ENCODE data around the gene RUFY4.

RUFY4 gene

GRCh38 chr2:218074031-218074430 lies 5.0 kb downstream of the RUFY4 start:
- Mint-ChIP-seq H3K27ac (no peak overlapping the region), H3K9me3 (no peaks in the 10 kb centered on the region), H3K4me3 (no peak overlapping the region), H3K27me3 (peaks cover under 1 to 48% of the 10 kb centered on the region in 2 donors), H3K4me1 (ENCODE audit: low read depth in 2 of 2) (peaks cover 0 to 5% of the 10 kb centered on the region in 2 donors), H3K36me3 (ENCODE audit: insufficient read depth) (peaks cover 2% of the 10 kb centered on the region)
- ATAC-seq (replicated peaks) (peak; percentile 32), DNase-seq (no peak)

DNA sequence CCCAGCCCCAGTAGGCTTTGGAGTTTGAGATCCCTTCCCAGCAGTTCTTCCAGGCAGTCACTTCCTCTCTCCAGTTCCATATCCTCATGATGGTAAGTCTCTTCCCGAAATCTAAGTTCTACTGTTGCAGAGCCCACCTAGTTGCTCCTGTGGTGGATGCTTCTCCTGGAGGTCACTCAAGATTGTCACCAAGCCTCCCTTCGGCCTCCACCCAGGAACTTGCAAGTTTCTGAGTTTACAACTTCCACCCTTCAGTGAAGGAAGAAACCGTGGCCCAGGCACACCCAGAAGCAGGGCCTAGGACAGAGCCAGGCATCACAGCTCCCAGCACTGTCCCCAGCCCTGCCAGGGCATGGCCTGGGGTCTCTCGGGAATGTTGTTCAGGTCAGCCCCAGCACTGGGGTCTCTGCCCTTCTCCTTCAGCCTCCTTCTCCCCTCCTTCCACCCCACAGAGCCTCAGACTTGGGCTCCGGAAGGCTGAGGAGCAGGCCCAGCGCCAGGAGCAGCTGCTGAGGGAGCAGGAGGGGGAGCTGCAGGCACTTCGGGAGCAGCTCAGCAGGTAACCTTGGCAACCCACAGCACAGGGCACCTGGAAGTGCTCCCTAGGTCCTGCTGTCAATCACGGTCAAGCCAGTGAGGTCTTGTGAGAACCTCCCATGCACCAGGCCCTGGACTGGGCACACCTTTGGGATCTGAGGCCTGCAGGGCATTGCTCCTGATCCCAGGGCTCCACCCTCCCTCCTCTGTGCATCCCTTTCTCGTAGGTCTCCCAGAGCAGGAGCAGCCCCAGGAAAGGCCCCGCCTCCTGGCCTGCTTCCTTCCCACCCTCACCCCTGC lies 7.1 kb downstream of the RUFY4 start:
- DNase-seq (no peak), ATAC-seq (replicated peaks) (no peak)
- H3K36me3 Mint-ChIP-seq (ENCODE audit: insufficient read depth) = peaks cover 2% of the 10 kb centered on the region
- no peak overlapping the region for H3K4me3 Mint-ChIP-seq
- peaks cover 0 to 3% of the 10 kb centered on the region in 2 donors for H3K4me1 Mint-ChIP-seq (ENCODE audit: low read depth in 2 of 2)
- H3K27me3 Mint-ChIP-seq = peaks cover 9 to 56% of the 10 kb centered on the region in 2 donors
- no peaks in the 10 kb centered on the region for H3K9me3 Mint-ChIP-seq
- no peak overlapping the region for H3K27ac Mint-ChIP-seq

DNA sequence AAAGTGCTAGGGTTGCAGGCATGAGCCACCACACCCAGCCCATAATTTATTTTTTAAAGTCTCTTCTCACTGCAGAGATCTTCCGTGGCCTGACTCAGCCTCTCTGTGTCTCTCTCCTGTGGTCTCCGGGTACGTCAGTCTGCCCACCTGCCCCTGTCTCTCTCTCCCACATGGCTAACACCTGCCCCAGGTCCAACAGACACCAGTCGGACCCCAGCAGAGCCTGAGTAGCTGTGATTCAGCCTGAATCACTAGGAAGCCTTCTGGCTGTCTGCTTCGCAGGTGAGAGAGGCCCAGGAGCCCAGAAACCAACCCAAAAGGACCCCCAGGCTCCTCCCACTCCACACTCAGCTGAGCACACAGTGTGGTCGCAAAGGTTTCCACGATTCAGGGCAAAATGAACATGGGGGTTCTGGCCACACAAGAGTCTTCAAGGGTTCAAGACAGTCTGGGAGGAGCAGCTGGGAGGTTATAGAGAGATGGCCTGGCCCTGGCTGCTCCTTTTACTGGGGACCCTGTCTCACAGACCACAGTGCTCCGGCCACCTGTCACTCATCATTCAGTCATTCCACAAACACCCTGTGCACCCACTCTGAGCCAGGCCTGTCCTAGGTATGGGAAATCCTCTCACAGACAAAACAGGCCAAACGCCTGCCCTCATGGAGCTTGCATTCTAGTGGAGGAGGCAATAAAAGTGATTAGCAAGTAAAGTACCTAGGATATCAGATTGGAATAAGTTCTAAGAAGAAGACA lies 8.6 kb downstream of the RUFY4 start:
- no peaks in the 10 kb centered on the region for H3K9me3 Mint-ChIP-seq
- ATAC-seq (replicated peaks) = no peak
- H3K4me3 Mint-ChIP-seq = no peak overlapping the region

DNA sequence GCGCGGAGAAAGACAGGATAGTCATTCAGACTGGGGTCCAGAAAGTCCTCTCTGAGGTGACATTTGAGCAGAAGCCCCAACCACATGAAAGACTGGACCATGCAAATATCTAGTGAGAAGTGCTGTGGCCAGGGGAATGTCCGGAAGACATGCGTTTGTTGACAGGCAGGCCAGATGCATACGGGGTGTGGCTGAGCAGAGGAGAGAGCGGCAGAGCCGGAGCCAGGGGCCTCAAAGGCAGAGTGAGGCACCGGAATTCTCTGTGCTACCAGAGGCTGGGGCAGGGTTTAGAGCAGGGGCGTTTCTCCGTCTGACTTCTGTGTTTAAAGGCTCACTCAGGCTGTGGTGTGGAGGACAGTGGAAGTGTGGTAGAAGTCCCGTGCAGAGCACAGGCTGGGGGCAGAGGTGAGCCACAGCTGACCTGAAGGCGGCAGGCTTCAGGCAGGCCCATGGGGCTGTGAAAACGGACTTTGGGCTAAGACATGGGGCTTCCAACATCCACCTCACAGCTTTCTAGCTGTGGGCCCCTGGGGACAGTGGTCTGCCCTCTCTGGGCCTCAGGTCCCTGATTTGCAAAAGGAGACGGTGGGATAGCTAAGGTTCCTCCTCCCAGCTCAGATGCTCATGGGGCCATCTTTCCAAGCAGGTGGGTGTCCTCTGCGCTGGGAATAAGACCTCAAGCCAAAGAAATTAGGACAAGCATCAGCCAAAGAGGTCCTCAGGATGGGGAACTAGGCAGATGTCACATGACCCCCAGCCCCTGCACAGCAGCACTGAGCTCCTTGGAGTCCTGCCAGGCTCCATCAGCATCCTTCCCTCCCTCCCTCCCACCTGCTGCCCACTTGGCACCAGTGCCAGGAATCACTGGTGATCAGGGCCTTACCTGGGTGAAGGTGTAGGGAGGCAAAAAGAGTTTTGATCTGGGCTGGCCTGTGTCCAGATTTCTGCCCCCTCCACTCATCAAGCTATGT lies 11.2 kb downstream of the RUFY4 start:
- H3K4me3 Mint-ChIP-seq = no peak overlapping the region
- DNase-seq (no peak), ATAC-seq (replicated peaks) (no peak)
- H3K27ac Mint-ChIP-seq = no peak overlapping the region
- H3K27me3 Mint-ChIP-seq = peaks cover 14 to 16% of the 10 kb centered on the region in 2 donors
- no peaks in the 10 kb centered on the region for H3K36me3 Mint-ChIP-seq (ENCODE audit: insufficient read depth)
- no peaks in the 10 kb centered on the region for H3K4me1 Mint-ChIP-seq (ENCODE audit: low read depth in 2 of 2)
- no peaks in the 10 kb centered on the region for H3K9me3 Mint-ChIP-seq

More for the DNA sequence above, 8.6 kb downstream of the RUFY4 start:
- Mint-ChIP-seq H3K36me3 (ENCODE audit: insufficient read depth) (no peaks in the 10 kb centered on the region), H3K27me3 (peaks cover 9 to 41% of the 10 kb centered on the region in 2 donors), H3K4me1 (ENCODE audit: low read depth in 2 of 2) (peaks cover 0 to 3% of the 10 kb centered on the region in 2 donors), H3K27ac (no peak overlapping the region)
- no peak for DNase-seq

- ATAC-seq (replicated peaks) = no peak
- no peaks in the 10 kb centered on the region for H3K9me3 Mint-ChIP-seq
- peak overlapping the region in 1 of 2 donors; percentile 21 for H3K27ac Mint-ChIP-seq
- DNase-seq = no peak
- H3K27me3 Mint-ChIP-seq = peaks cover 13 to 14% of the 10 kb centered on the region in 2 donors
- no peaks in the 10 kb centered on the region for H3K36me3 Mint-ChIP-seq (ENCODE audit: insufficient read depth)
- H3K4me3 Mint-ChIP-seq = no peak overlapping the region
- H3K4me1 Mint-ChIP-seq (ENCODE audit: low read depth in 2 of 2) = no peaks in the 10 kb centered on the region
Measured at GRCh38 chr2:218081063-218081462, 12.0 kb downstream of the RUFY4 start.

DNA sequence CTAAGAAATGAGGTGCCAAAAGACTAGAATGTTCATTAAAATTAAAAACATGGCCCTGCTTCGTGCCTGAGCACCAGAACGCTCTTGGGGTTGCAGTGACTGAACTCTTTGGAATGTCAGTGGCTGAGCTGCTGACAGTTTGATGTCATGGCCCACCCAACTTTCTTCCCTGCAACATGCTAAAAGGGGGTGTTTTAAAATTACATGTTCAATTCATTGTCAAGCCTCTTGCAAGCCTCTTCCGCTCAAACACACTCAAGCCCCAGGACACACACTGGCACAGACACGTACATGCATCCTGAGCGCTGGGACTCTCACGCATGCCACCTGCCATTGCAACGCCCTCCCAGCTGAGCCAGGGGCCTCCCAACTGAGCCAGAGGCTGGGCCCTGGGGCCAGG lies 12.6 kb downstream of the RUFY4 start:
- DNase-seq (no peak), ATAC-seq (replicated peaks) (no peak)
- Mint-ChIP-seq H3K9me3 (peaks cover 5 to 6% of the 10 kb centered on the region in 2 donors), H3K4me1 (ENCODE audit: low read depth in 2 of 2) (no peaks in the 10 kb centered on the region), H3K27ac (no peak overlapping the region), H3K4me3 (no peak overlapping the region), H3K36me3 (ENCODE audit: insufficient read depth) (no peaks in the 10 kb centered on the region), H3K27me3 (peaks cover 13 to 19% of the 10 kb centered on the region in 2 donors)

- no peak for ATAC-seq (replicated peaks)
- H3K27me3 Mint-ChIP-seq = peaks cover 13 to 20% of the 10 kb centered on the region in 2 donors
- no peak for DNase-seq
- peaks cover 5 to 8% of the 10 kb centered on the region in 2 donors for H3K9me3 Mint-ChIP-seq
- H3K4me3 Mint-ChIP-seq = no peak overlapping the region
- H3K27ac Mint-ChIP-seq = no peak overlapping the region
- H3K36me3 Mint-ChIP-seq (ENCODE audit: insufficient read depth) = no peaks in the 10 kb centered on the region
- no peaks in the 10 kb centered on the region for H3K4me1 Mint-ChIP-seq (ENCODE audit: low read depth in 2 of 2)
Measured at GRCh38 chr2:218082586-218083351, 13.7 kb downstream of the RUFY4 start.

DNA sequence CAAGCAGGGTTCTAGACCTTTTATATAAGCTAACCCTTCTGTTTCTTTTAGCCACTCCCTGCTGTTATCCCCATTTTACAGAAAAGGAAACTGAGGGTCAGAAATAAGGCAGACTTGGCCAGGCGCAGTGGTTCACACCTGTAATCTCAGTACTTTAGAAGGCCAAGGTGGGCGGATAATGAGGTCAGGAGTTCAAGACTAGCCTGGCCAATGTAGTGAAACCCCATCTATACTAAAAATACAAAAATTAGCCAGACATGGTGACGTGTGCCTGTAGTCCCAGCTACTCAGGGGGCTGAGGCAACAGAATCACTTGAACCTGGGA lies 14.3 kb downstream of the RUFY4 start:
- Mint-ChIP-seq H3K27ac (no peak overlapping the region), H3K36me3 (ENCODE audit: insufficient read depth) (no peaks in the 10 kb centered on the region), H3K9me3 (peaks cover 5 to 8% of the 10 kb centered on the region in 2 donors), H3K4me3 (no peak overlapping the region), H3K4me1 (ENCODE audit: low read depth in 2 of 2) (no peaks in the 10 kb centered on the region), H3K27me3 (peaks cover 13 to 20% of the 10 kb centered on the region in 2 donors)
- DNase-seq = no peak
- ATAC-seq (replicated peaks) = no peak

GRCh38 chr2:218086478-218086877 lies 17.4 kb downstream of the RUFY4 start:
- no peak for ATAC-seq (replicated peaks)
- H3K27me3 Mint-ChIP-seq = peaks cover 7 to 20% of the 10 kb centered on the region in 2 donors

GRCh38 chr2:218089259-218089658 lies 20.2 kb downstream of the RUFY4 start:
- no peak for ATAC-seq (replicated peaks)
- Mint-ChIP-seq H3K9me3 (peaks cover 5 to 8% of the 10 kb centered on the region in 2 donors), H3K27ac (no peak overlapping the region), H3K27me3 (peaks cover 16 to 25% of the 10 kb centered on the region in 2 donors), H3K4me3 (no peak overlapping the region), H3K36me3 (ENCODE audit: insufficient read depth) (no peaks in the 10 kb centered on the region), H3K4me1 (ENCODE audit: low read depth in 2 of 2) (no peaks in the 10 kb centered on the region)
- DNase-seq = no peak

More at GRCh38 chr2:218086478-218086877, 17.4 kb downstream of the RUFY4 start:
- DNase-seq = no peak
- no peaks in the 10 kb centered on the region for H3K4me1 Mint-ChIP-seq (ENCODE audit: low read depth in 2 of 2)
- no peak overlapping the region for H3K27ac Mint-ChIP-seq
- H3K9me3 Mint-ChIP-seq = peaks cover 5 to 8% of the 10 kb centered on the region in 2 donors
- no peaks in the 10 kb centered on the region for H3K36me3 Mint-ChIP-seq (ENCODE audit: insufficient read depth)
- no peak overlapping the region for H3K4me3 Mint-ChIP-seq

DNA sequence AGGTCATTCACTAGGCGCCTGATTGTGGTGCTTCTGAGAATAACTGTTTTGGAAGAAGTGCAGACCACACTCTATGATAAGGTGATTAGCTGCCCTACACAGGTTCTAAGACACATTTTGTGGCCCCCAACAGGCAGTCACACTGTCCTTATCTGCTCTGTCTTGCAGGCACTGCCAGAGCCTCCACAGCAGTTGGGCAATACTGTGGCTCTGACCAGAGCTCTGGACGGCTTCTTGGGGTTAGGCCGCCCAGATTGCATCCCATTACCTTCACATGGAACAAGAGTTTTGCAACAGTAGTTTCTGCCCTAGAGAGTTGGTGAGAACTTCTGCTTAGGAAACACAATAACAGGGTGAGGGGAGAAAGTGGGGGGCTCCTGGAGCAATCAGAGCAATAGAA lies 22.7 kb downstream of the RUFY4 start:
- H3K4me1 Mint-ChIP-seq (ENCODE audit: low read depth in 2 of 2) = no peaks in the 10 kb centered on the region
- H3K4me3 Mint-ChIP-seq = no peak overlapping the region
- H3K27me3 Mint-ChIP-seq = peaks cover 10 to 25% of the 10 kb centered on the region in 2 donors
- no peak for DNase-seq
- no peak overlapping the region for H3K27ac Mint-ChIP-seq
- H3K9me3 Mint-ChIP-seq = peaks cover 0 to under 1% of the 10 kb centered on the region in 2 donors
- no peak for ATAC-seq (replicated peaks)
- no peaks in the 10 kb centered on the region for H3K36me3 Mint-ChIP-seq (ENCODE audit: insufficient read depth)

DNA sequence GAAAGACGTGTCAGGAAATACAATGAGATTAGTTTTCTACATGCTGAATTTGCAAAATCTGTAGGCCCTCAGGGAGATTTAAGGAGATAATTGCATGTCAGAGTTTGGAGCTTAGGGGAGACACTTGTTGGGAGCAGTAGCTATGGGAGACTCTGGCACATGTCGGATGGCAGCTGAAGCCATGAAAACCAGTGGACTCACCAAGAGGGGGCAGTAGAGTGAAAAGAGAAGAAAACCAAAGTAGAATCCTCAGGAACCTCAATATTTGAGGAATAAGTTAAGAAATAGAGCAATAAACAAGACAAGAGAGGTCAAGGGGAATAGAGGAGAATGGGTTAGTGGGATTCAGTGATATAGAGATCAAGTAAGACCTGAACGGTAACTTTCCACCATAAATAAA lies 24.8 kb downstream of the RUFY4 start:
- DNase-seq (no peak), ATAC-seq (replicated peaks) (no peak)
- Mint-ChIP-seq H3K9me3 (no peaks in the 10 kb centered on the region), H3K4me1 (ENCODE audit: low read depth in 2 of 2) (no peaks in the 10 kb centered on the region), H3K4me3 (no peak overlapping the region), H3K36me3 (ENCODE audit: insufficient read depth) (no peaks in the 10 kb centered on the region), H3K27ac (no peak overlapping the region), H3K27me3 (peaks cover 5 to 24% of the 10 kb centered on the region in 2 donors)

Data from effector memory CD8-positive, alpha-beta T cell (primary cell).